Naive B cell (primary cell): ENCODE data around the gene ST8SIA2. TPM values are rescaled to one million over a fixed set of nuclear protein-coding genes. Genes with fewer than 3 reads are reported as not detected.

Source experiments
- ATAC-seq, 2 donors: fragments of 150-1000 bp; cut with Tn5 transposase; 2 replicates each; pipeline ENCODE4 v1.10.0; 2021; ENCODE audit warnings: low read depth in 2 of 2, mild to moderate bottlenecking in 2 of 2, moderate library complexity in 2 of 2
- DNase-seq: peaks from one replicate; pipeline ENCODE4 v3.0.0; 2022
- H3K27ac Mint-ChIP-seq, 6 donors: one replicate each; pipeline ENCODE4 v1.8.0; 2020 to 2022; ENCODE audit warnings: mild to moderate bottlenecking in 6 of 6, mixed read lengths in 6 of 6, moderate library complexity in 5 of 6, inconsistent platforms in 2 of 6
- H3K27me3 Mint-ChIP-seq, 3 donors: one replicate each; pipeline ENCODE4 v1.8.0; 2021 to 2022; ENCODE audit warnings: mixed read lengths in 3 of 3, mild to moderate bottlenecking in 1 of 3
- H3K36me3 Mint-ChIP-seq, 2 donors: one replicate each; pipeline ENCODE4 v1.8.0; 2020 to 2022; ENCODE audit warnings: mixed read lengths in 2 of 2, inconsistent platforms in 1 of 2, mild to moderate bottlenecking in 1 of 2
- H3K4me1 Mint-ChIP-seq, 3 donors: one replicate each; pipeline ENCODE4 v1.8.0; 2020 to 2022; ENCODE audit warnings: mixed read lengths in 3 of 3, inconsistent platforms in 1 of 3, mild to moderate bottlenecking in 1 of 3, moderate library complexity in 1 of 3
- H3K4me3 Mint-ChIP-seq, 8 donors: one replicate each; pipeline ENCODE4 v1.8.0; 2020 to 2022; ENCODE audit warnings: mild to moderate bottlenecking in 8 of 8, mixed read lengths in 8 of 8, moderate library complexity in 8 of 8, inconsistent platforms in 2 of 8
- H3K9me3 Mint-ChIP-seq, 7 donors: one replicate each; pipeline ENCODE4 v1.8.0; 2020 to 2022; ENCODE audit warnings: mixed read lengths in 7 of 7, mild to moderate bottlenecking in 5 of 7, inconsistent platforms in 2 of 7, moderate library complexity in 1 of 7
- polyA plus RNA-seq, 6 donors: library from polyadenylated mRNA; unstranded; fragments of 300-500 nt; fragmentation: Illumina TruSeq; gene quantifications; one replicate each; pipeline ENCODE4 v1.2.3, GENCODE V29; 2021; ENCODE audit warnings: low read depth in 6 of 6

ST8SIA2 gene
- polyA plus RNA-seq, 6 donors from 2014 or later: not detected

GRCh38 chr15:92383519-92384324 is 10.0 kb upstream of the ST8SIA2 start:
- H3K4me3 Mint-ChIP-seq: no peak overlapping the region
- H3K27ac Mint-ChIP-seq: no peak overlapping the region
- H3K9me3 Mint-ChIP-seq: peaks cover 0 to 12% (median 8%) of the 10 kb centered on the region in 7 donors
- DNase-seq (no peak), ATAC-seq (no peak)
- no peaks in the 10 kb centered on the region for H3K4me1 Mint-ChIP-seq
- no peaks in the 10 kb centered on the region for H3K36me3 Mint-ChIP-seq
- H3K27me3 Mint-ChIP-seq: peaks cover 20 to 23% (median 20%) of the 10 kb centered on the region in 3 donors

DNA sequence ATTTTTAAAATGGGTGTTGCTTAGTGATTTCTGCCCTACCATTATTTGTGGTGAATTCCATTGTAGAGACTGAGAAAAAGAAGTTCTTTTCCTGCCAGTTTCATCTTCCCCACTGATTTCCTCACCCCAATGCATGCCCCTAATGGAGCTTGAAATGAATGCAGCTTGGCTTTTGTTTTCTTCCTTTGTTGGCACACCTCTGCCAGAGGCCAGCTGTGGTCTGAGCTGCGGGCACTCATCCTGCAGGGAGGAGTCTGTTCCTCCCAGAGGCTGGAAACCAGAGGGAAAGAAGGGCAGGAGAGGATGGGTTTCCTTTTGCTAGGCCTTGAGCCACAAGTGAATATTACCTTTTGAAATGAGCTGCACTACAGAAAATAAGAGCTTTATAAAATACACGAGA is 9.3 kb upstream of the ST8SIA2 start:
- H3K4me1 Mint-ChIP-seq: no peaks in the 10 kb centered on the region
- H3K36me3 Mint-ChIP-seq: no peaks in the 10 kb centered on the region
- DNase-seq (no peak), ATAC-seq (no peak)
- peaks cover 22 to 28% (median 27%) of the 10 kb centered on the region in 3 donors for H3K27me3 Mint-ChIP-seq
- no peak overlapping the region for H3K4me3 Mint-ChIP-seq
- no peak overlapping the region for H3K27ac Mint-ChIP-seq
- peaks cover 0 to 9% (median 6%) of the 10 kb centered on the region in 7 donors for H3K9me3 Mint-ChIP-seq

DNA sequence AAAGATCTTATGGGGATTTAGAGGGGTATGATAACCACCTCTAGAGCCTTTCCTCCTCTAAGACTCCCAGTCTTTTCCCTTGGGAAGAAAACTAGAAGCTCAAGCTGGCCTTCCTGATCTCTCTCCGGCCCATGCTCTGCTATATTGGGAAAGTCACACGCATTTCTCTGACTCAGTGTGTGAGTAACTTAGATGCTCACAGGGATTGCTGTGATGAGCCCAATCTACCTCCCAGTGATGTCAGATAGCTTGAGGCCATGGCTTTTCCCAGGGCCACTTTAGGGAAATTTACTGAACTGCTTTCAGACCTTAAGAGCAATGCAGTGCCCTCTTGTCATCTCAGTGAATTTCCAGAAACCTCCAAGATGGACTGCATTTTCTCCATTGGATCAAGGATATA is 8.6 kb upstream of the ST8SIA2 start:
- H3K4me1 Mint-ChIP-seq: no peaks in the 10 kb centered on the region
- peaks cover 29 to 35% (median 33%) of the 10 kb centered on the region in 3 donors for H3K27me3 Mint-ChIP-seq
- DNase-seq: no peak
- H3K9me3 Mint-ChIP-seq: peaks cover 0 to 6% (median 3%) of the 10 kb centered on the region in 7 donors
- H3K36me3 Mint-ChIP-seq: no peaks in the 10 kb centered on the region
- no peak for ATAC-seq
- no peak overlapping the region for H3K27ac Mint-ChIP-seq
- H3K4me3 Mint-ChIP-seq: no peak overlapping the region

- Mint-ChIP-seq H3K9me3 (peaks cover 0 to 4% (median 0%) of the 10 kb centered on the region in 7 donors), H3K4me1 (peaks cover 3 to 5% (median 4%) of the 10 kb centered on the region in 3 donors), H3K4me3 (no peak overlapping the region), H3K27ac (no peak overlapping the region), H3K27me3 (peaks cover 65 to 88% (median 67%) of the 10 kb centered on the region in 3 donors), H3K36me3 (no peaks in the 10 kb centered on the region)
- no peak for ATAC-seq
- no peak for DNase-seq
Measured at GRCh38 chr15:92391640-92392039, 2.0 kb upstream of the ST8SIA2 start.

GRCh38 chr15:92392462-92392861 is 1.2 kb upstream of the ST8SIA2 start:
- no peak overlapping the region for H3K27ac Mint-ChIP-seq
- no peak for DNase-seq
- no peak overlapping the region for H3K4me3 Mint-ChIP-seq
- H3K4me1 Mint-ChIP-seq: peaks cover 3 to 5% (median 4%) of the 10 kb centered on the region in 3 donors
- H3K36me3 Mint-ChIP-seq: no peaks in the 10 kb centered on the region
- ATAC-seq: no peak
- peaks cover 60 to 88% (median 66%) of the 10 kb centered on the region in 3 donors for H3K27me3 Mint-ChIP-seq
- peaks cover 0 to 4% (median 0%) of the 10 kb centered on the region in 7 donors for H3K9me3 Mint-ChIP-seq

- ATAC-seq (no peak), DNase-seq (no peak)
- H3K27me3 Mint-ChIP-seq: peaks cover 53 to 97% (median 66%) of the 10 kb centered on the region in 3 donors
- peaks cover 3 to 5% (median 4%) of the 10 kb centered on the region in 3 donors for H3K4me1 Mint-ChIP-seq
- H3K36me3 Mint-ChIP-seq: no peaks in the 10 kb centered on the region
- peaks cover 0 to 4% (median 0%) of the 10 kb centered on the region in 7 donors for H3K9me3 Mint-ChIP-seq
- no peak overlapping the region for H3K27ac Mint-ChIP-seq
- H3K4me3 Mint-ChIP-seq: no peak overlapping the region
Measured at GRCh38 chr15:92393980-92394308, 263 bp downstream of the ST8SIA2 start.

DNA sequence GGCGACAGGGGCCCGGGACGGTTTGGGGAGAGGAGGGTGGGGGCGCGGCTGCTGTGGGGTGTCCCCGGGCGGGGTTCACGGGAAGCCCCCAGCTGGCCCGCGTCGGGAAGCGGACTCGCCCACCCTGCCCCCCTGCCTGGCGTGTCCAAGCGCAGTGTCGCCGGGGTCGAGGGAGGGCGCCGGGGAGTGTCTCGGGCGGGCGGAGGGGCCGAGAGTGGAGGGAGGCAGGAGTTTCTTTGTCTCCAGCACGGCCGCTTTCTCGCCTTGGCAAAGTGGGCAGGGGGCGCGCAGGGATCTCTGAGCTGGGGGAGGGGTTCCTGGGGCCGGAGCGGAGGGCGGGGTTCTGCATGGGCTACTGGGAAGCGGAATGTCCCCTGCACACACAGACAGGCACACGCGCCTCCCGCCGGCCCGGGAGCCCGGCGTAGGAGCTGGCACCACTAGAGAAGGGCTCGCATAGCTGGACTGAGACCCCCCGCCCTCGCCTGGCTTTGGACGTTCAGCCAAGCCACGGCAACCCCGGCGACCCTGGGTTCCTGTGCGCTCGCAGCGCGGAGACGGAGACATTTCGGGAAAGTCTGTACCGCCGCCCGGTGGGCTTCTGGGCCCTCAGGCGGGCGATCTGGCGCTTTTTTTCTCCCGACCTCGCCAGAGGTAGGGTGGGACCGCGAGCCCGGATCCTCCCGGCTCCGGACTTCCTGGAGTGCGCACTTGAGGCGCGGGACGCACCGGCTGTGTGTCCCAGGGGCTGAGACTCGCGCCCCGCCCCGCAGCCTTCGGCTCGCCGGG is 822 bp downstream of the ST8SIA2 start:
- Mint-ChIP-seq H3K27ac (no peak overlapping the region), H3K27me3 (peaks cover 47 to 93% (median 63%) of the 10 kb centered on the region in 3 donors), H3K9me3 (peaks cover 0 to 4% (median 0%) of the 10 kb centered on the region in 7 donors), H3K36me3 (no peaks in the 10 kb centered on the region), H3K4me1 (peaks cover 3 to 5% (median 4%) of the 10 kb centered on the region in 3 donors), H3K4me3 (no peak overlapping the region)
- ATAC-seq: no peak
- DNase-seq: no peak

DNA sequence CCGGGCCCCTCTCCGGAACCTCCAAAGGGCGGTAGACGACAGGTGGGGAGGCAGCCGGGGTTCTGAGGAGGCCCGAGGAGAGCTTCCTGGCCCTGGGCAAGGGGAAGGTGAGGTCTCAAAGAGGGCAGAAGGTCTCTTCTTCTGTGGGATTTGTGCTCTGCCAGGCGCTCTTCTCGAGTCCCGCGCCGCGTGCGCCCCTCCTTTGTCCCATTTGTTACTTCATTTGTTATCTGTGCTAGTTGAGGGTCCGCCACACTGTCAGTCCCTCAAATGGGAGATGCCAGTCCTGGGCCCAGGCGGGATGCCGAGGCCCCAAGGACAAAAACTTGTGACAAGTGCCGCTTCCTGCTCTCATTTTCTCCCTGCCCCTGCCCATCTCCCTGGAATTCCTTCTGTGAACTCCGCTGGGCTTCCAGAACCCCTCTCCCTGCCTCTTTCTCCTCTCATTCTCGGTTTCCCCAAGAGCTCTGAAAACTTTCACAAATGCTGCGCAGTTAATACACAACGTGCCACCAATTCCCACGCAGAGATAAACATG is 1.5 kb downstream of the ST8SIA2 start:
- Mint-ChIP-seq H3K36me3 (no peaks in the 10 kb centered on the region), H3K4me1 (peaks cover 3 to 5% (median 4%) of the 10 kb centered on the region in 3 donors), H3K4me3 (peak overlapping the region in 1 of 8 donors; percentile 9), H3K27me3 (peaks cover 48 to 87% (median 57%) of the 10 kb centered on the region in 3 donors), H3K9me3 (peaks cover 0 to 4% (median 0%) of the 10 kb centered on the region in 7 donors), H3K27ac (no peak overlapping the region)
- DNase-seq (no peak), ATAC-seq (no peak)

DNA sequence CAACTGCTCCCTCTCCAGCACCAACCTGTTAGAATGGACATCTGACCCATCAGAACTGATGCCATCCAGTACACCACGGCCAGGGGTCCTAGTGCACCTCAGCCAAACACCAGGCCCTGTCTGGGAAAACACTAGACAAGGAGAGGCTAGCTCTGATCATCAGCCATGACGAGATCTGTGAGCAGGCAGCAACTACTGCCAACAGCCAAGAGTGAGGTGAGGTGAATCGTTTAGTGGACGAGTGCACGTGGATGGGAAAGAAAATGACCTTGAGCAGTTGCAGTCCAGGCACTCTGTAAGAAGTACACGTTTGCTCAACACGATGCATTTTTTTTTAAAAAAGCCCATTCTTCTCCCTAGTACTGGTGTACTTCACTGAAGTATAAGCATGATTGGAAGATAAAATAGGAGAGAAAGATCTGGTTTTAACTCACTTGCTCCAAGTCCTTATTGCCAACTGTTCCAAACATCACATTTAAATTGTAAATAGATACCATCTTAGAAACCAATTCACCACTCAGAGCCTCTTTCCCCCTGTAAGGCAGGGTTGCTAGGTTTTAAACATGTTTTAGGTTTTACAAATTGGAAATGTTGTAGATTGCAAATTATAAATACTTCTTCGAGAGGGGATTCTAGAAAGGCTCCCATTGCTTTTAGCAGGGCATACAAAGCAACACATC is 5.7 kb downstream of the ST8SIA2 start:
- Mint-ChIP-seq H3K4me1 (peaks cover 3 to 5% (median 4%) of the 10 kb centered on the region in 3 donors), H3K9me3 (peaks cover 0 to 6% (median 0%) of the 10 kb centered on the region in 7 donors), H3K4me3 (no peak overlapping the region), H3K27me3 (peaks cover 32 to 67% (median 37%) of the 10 kb centered on the region in 3 donors), H3K27ac (no peak overlapping the region), H3K36me3 (no peaks in the 10 kb centered on the region)
- DNase-seq (no peak), ATAC-seq (no peak)

GRCh38 chr15:92400573-92400972 is 6.9 kb downstream of the ST8SIA2 start:
- Mint-ChIP-seq H3K36me3 (no peaks in the 10 kb centered on the region), H3K27ac (no peak overlapping the region), H3K4me3 (no peak overlapping the region), H3K27me3 (peaks cover 28 to 55% (median 30%) of the 10 kb centered on the region in 3 donors), H3K9me3 (peaks cover 0 to 6% (median 0%) of the 10 kb centered on the region in 7 donors), H3K4me1 (peaks cover 0 to 2% (median 0%) of the 10 kb centered on the region in 3 donors)
- DNase-seq (no peak), ATAC-seq (no peak)

DNA sequence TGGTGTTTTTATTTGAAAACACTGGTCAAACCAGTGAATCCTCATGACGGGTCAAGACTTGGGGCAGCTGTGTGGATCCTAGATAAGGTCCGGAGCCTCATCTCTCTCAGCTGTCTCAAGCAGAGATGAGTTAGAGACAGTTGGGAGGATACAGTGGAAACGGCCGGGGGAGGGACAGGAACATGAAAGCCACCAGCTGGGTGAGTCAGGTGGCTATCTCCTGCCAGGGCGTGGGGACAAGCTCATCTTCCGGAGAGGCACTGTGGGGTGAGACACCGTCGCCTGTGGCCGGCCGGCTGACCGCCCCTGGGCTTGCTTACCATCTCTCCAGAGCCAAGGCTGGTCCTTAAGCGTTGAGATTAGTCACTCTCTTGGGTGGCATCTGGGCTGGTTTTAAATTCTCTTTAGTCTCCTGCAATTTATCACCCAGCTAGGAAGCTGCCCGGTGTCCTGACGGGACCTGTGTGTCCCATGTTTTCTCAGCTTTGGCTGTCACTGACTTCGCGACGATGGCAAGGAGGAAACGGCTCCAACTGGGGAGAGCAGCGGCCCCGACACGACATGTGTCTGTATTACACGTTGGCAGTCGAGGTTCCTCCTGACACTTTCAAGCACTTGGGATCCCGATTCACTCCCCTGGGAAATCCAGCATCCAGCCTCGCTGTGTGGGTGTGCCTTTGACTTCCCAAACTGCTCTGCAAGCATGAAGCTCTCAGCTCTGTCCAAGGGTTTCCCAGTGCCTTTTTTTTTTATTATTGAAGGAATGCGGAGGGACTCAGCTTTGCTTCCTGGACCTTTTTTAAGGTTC is 7.5 kb downstream of the ST8SIA2 start:
- H3K27me3 Mint-ChIP-seq: peaks cover 22 to 49% (median 24%) of the 10 kb centered on the region in 3 donors

DNA sequence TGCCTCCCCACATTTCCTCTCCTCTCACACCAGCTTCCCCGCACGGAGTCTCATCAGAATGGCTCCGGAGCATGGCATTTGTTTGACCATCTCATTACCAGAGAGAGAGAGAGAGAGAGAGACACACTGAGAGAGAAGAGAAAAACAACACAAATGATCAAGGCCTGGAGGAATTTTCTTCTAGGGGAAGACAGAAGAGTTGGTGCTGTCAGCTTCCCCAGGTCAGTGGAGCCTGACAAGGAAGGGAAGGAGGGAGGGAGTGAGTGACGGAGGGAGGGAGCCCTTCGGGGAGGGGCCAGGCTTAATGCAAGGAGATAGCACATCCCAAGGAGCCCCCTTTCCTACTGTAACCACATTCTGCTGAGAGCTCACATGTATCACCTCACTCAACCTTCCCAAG is 9.1 kb downstream of the ST8SIA2 start:
- Mint-ChIP-seq H3K36me3 (no peaks in the 10 kb centered on the region), H3K27ac (no peak overlapping the region), H3K9me3 (peaks cover 0 to 6% (median 0%) of the 10 kb centered on the region in 7 donors), H3K4me1 (no peaks in the 10 kb centered on the region), H3K27me3 (peaks cover 13 to 35% (median 22%) of the 10 kb centered on the region in 3 donors), H3K4me3 (no peak overlapping the region)
- ATAC-seq (no peak), DNase-seq (no peak)

More for the DNA sequence above, 7.5 kb downstream of the ST8SIA2 start:
- H3K4me3 Mint-ChIP-seq: no peak overlapping the region
- DNase-seq: no peak
- no peaks in the 10 kb centered on the region for H3K4me1 Mint-ChIP-seq
- H3K9me3 Mint-ChIP-seq: peaks cover 0 to 6% (median 0%) of the 10 kb centered on the region in 7 donors
- no peak overlapping the region for H3K27ac Mint-ChIP-seq
- no peaks in the 10 kb centered on the region for H3K36me3 Mint-ChIP-seq
- no peak for ATAC-seq
